PC-3 (cell line): ENCODE results near the gene SYNJ2. TPM values are rescaled to one million over a fixed set of nuclear protein-coding genes. Genes with fewer than 3 reads are reported as not detected.

Source experiments
- ATAC-seq: fragments of 200-7000 bp; cut with Tn5 transposase; 2 replicates; pipeline ENCODE4 v1.9.1; 2020; ENCODE audit warnings: mild to moderate bottlenecking, moderate library complexity
- BruUV-seq: library from RNA; stranded (reverse); fragments of 400-500 nt; replicated peaks from 2 replicates; lab custom pipeline; 2021; lab: Mats Ljungman, UMichigan
- CTCF ChIA-PET: fragments of 300-600 bp; sonication (Branson Sonifier 250); formaldehyde crosslinking; loops from one replicate; lab custom pipeline; 2022; ENCODE audit warnings: antibody characterized with exemption; lab: Charles Lee
- POLR2A ChIA-PET: fragments of 300-600 bp; sonication (Branson Sonifier 250); formaldehyde crosslinking; loops from one replicate; lab custom pipeline; 2022; ENCODE audit warnings: antibody characterized with exemption; ENCODE audit not compliant: unreplicated experiment; lab: Charles Lee
- DNase-seq: peaks from one replicate; pipeline ENCODE4 v3.0.0-alpha.2; 2015
- H2AFZ ChIP-seq: fragments of 300-600 bp; sonication (generic); 2 replicates; pipeline ENCODE4 v1.6.0; 2016; ENCODE audit warnings: antibody characterized with exemption, low read length
- H3F3A ChIP-seq: fragments of 300-600 bp; sonication (generic); one replicate; pipeline ENCODE4 v1.6.0; 2017; ENCODE audit warnings: antibody characterized with exemption, low read length, control low read depth, mild to moderate bottlenecking; ENCODE audit not compliant: unreplicated experiment
- H3K27ac ChIP-seq: fragments of 300-600 bp; sonication (generic); 2 replicates; pipeline ENCODE4 v1.5.1; 2016; ENCODE audit warnings: mild to moderate bottlenecking, low read length
- H3K27me3 ChIP-seq: fragments of 300-600 bp; sonication (generic); 2 replicates; pipeline ENCODE4 v1.6.1; 2016; ENCODE audit warnings: low read length, mixed read lengths
- H3K36me3 ChIP-seq: fragments of 300-600 bp; sonication (generic); 2 replicates; pipeline ENCODE4 v1.6.1; 2016; ENCODE audit warnings: low read depth, mixed run types, low read length, mixed read lengths
- H3K4me1 ChIP-seq: fragments of 300-600 bp; sonication (generic); 2 replicates; pipeline ENCODE4 v1.5.1; 2016; ENCODE audit warnings: low read length; ENCODE audit not compliant: insufficient read depth
- H3K4me2 ChIP-seq: fragments of 300-600 bp; sonication (generic); 2 replicates; pipeline ENCODE4 v1.6.0; 2016; ENCODE audit warnings: low read length
- H3K4me3 ChIP-seq: fragments of 300-600 bp; sonication (generic); 2 replicates; pipeline ENCODE4 v1.5.1; 2016; ENCODE audit warnings: mild to moderate bottlenecking, low read length, mixed read lengths
- H3K79me2 ChIP-seq: fragments of 300-600 bp; sonication (generic); 2 replicates; pipeline ENCODE4 v1.6.1; 2017; ENCODE audit warnings: low read length, mixed read lengths
- H3K9ac ChIP-seq: fragments of 300-600 bp; sonication (generic); 2 replicates; pipeline ENCODE4 v1.6.0; 2016; ENCODE audit warnings: mild to moderate bottlenecking, low read length
- H3K9me2 ChIP-seq: fragments of 300-600 bp; sonication (generic); replicated peaks from 2 replicates; pipeline ENCODE4 v1.6.1; 2016; ENCODE audit warnings: mixed run types, low read length, mixed read lengths
- H3K9me3 ChIP-seq: fragments of 300-600 bp; sonication (generic); 2 replicates; pipeline ENCODE4 v1.6.1; 2016; ENCODE audit warnings: low read length, mixed read lengths
- H4K20me1 ChIP-seq: fragments of 300-600 bp; sonication (generic); 2 replicates; pipeline ENCODE4 v1.6.1; 2016; ENCODE audit warnings: low read length, mixed read lengths
- EZH2 ChIP-seq: fragments of 300-600 bp; sonication (generic); IDR thresholded peaks from one replicate; pipeline ENCODE4 v1.6.1; 2017; ENCODE audit warnings: antibody characterized with exemption, mild to moderate bottlenecking, low read length; ENCODE audit not compliant: unreplicated experiment
- EZH2phosphoT487 ChIP-seq: fragments of 300-600 bp; sonication (generic); IDR thresholded peaks from 2 replicates; pipeline ENCODE4 v1.6.1; 2018; ENCODE audit warnings: mild to moderate bottlenecking, antibody characterized with exemption, low read length, borderline replicate concordance
- intact Hi-C: fragments of 100-400 bp; cut with micrococcal nuclease; formaldehyde crosslinking; loops from 2 replicates; pipeline ENCODE4 v1.9.0; 2023
- total RNA-seq: library from RNA; depleted of rRNA; stranded (reverse); fragments of >200 nt; gene quantifications from 2 replicates; pipeline ENCODE4 v1.2.3, GENCODE V29; 2014
- TF ChIP-seq, protein P1 (sequence below): fragments of 300-600 bp; sonication (generic); conservative IDR thresholded peaks from 2 replicates; pipeline ENCODE4 v1.5.1; 2017; ENCODE audit warnings: antibody characterized with exemption, low read depth, mild to moderate bottlenecking, low read length

SYNJ2 gene
- total RNA-seq, 1 experiment from 2014 or later, result 21.5 TPM

DNA sequence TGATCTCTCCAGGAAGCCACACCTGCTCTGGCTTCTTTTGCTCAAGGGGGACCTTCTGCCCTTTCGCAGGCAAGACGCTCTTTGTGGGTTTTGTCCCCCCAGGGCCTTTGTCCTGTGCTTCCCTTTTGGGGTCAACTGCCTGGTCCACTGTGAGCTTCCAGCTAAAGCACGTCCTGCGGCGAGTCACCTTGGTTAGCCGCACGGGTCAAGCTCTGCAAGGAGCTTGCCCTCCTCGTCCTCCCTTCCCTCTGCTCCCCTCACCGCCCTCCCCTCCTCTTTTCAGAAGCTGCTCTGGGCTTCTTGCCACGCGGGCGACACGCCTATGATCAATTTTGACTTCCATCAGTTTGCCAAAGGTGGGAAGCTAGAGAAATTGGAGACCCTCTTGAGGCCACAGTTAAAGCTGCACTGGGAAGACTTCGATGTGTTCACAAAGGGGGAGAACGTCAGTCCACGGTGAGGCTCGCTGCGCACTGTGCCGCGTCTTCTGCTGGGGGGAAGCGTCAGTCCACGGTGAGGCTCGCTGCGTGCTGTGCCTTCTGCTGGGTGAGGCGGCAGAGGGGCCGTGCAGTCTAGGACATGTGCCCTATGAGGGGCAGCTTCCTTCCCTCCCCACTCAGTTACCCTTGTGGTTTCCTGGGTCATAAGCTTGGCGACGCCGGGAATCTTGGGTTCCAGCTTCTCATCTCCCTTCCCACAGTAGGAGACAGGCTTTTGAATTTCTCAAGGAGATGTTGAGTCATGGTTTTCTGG is 80.2 kb downstream of the SYNJ2 start:
- POLR2A ChIA-PET, result no interaction called here
- no TSS peak for BruUV-seq
- TF ChIP-seq EZH2phosphoT487 (no peak), EZH2 (no peak)
- TF ChIP-seq, protein P1, sequence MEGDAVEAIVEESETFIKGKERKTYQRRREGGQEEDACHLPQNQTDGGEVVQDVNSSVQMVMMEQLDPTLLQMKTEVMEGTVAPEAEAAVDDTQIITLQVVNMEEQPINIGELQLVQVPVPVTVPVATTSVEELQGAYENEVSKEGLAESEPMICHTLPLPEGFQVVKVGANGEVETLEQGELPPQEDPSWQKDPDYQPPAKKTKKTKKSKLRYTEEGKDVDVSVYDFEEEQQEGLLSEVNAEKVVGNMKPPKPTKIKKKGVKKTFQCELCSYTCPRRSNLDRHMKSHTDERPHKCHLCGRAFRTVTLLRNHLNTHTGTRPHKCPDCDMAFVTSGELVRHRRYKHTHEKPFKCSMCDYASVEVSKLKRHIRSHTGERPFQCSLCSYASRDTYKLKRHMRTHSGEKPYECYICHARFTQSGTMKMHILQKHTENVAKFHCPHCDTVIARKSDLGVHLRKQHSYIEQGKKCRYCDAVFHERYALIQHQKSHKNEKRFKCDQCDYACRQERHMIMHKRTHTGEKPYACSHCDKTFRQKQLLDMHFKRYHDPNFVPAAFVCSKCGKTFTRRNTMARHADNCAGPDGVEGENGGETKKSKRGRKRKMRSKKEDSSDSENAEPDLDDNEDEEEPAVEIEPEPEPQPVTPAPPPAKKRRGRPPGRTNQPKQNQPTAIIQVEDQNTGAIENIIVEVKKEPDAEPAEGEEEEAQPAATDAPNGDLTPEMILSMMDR, result no peak
- H3K9ac ChIP-seq, result no peak overlapping the region
- H3K27me3 ChIP-seq, result no peaks in the 10 kb centered on the region
- H3K4me1 ChIP-seq, result peaks cover 40% of the 10 kb centered on the region
- intact Hi-C loops, result no loop called here
- CTCF ChIA-PET, result no interaction called here
- H2AFZ ChIP-seq, result no peak overlapping the region
- H3K9me2 ChIP-seq, result no peaks in the 10 kb centered on the region
- DNase-seq, result no peak
- 0 out of 2 replicates have a peak, but pooled peaks cover 6% of the 10 kb centered on the region for H3K79me2 ChIP-seq
- H3K4me3 ChIP-seq, result no peak overlapping the region
- no peaks in the 10 kb centered on the region for H4K20me1 ChIP-seq
- H3K9me3 ChIP-seq, result no peaks in the 10 kb centered on the region
- no peak overlapping the region for H3K27ac ChIP-seq
- no peaks in the 10 kb centered on the region for H3F3A ChIP-seq
- no peak for ATAC-seq
- H3K4me2 ChIP-seq, result no peak overlapping the region
- 0 out of 2 replicates have a peak, but pooled peaks cover 4% of the 10 kb centered on the region for H3K36me3 ChIP-seq

DNA sequence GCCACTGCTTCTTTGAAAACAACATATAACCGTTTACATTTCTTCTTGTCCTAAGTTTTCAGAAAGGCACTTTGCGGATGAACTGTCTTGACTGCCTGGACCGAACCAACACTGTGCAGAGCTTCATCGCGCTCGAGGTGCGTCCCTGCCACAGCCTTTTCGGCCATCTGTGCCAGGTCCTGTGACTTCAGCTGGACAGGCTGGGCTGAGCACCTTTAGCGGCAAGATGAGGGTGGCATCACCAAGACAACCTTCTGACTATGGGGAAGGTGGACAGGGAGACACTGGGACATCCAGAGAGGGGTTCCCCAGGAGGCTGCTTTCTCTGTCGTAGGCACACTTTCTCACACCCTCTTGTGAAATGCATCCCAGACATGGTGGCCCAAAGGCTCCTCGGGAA is 82.1 kb downstream of the SYNJ2 start:
- ChIA-PET POLR2A (no interaction called here), CTCF (no interaction called here)
- no peak overlapping the region for H2AFZ ChIP-seq
- no peaks in the 10 kb centered on the region for H3K27me3 ChIP-seq
- H3K9me3 ChIP-seq, result no peaks in the 10 kb centered on the region
- H3K4me1 ChIP-seq, result peaks cover 43% of the 10 kb centered on the region
- H3F3A ChIP-seq, result no peaks in the 10 kb centered on the region
- ATAC-seq (no peak), DNase-seq (no peak)
- H4K20me1 ChIP-seq, result no peaks in the 10 kb centered on the region
- H3K9me2 ChIP-seq, result no peaks in the 10 kb centered on the region
- H3K9ac ChIP-seq, result no peak overlapping the region
- H3K79me2 ChIP-seq, result 0 out of 2 replicates have a peak, but pooled peaks cover 6% of the 10 kb centered on the region
- H3K4me3 ChIP-seq, result no peak overlapping the region
- intact Hi-C loops, result no loop called here
- no peak for TF ChIP-seq EZH2
- no peak for TF ChIP-seq EZH2phosphoT487
- TF ChIP-seq, protein P1, result no peak
- no peak overlapping the region for H3K4me2 ChIP-seq
- 0 out of 2 replicates have a peak, but pooled peaks cover 4% of the 10 kb centered on the region for H3K36me3 ChIP-seq
- no TSS peak for BruUV-seq
- H3K27ac ChIP-seq, result no peak overlapping the region

DNA sequence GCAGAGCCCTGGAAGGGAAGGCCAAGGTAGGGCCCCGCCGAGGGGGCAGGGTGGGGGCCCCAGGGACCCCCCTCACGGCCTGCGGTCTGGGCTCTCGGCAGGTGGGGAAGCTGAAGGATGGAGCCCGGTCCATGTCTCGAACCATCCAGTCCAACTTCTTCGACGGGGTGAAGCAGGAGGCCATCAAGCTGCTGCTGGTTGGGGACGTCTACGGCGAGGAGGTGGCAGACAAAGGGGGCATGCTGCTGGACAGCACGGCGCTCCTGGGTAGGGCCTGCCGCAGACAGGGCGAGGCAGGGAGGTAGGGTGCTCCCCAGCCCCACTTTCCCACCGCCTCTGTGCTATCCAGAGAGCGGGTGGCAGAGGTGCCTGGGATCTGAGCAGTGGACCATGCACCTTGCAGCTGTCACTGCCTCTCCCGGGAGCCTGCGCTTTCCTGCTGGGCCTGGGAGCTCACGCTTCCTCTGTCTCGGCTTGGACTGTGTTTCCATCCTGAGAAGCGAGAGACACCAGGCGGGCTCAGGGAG is 83.1 kb downstream of the SYNJ2 start:
- H3K27me3 ChIP-seq, result no peaks in the 10 kb centered on the region
- TF ChIP-seq, protein P1, result no peak
- TF ChIP-seq EZH2phosphoT487 (no peak), EZH2 (no peak)
- intact Hi-C loops, result loop anchor here (5.0 kb wide), 1 partner anchor 37 kb away; no protein-coding TSS in a partner anchor
- DNase-seq (no peak), ATAC-seq (no peak)
- no peak overlapping the region for H3K4me3 ChIP-seq
- H2AFZ ChIP-seq, result no peak overlapping the region
- peaks cover 6% of the 10 kb centered on the region for H3F3A ChIP-seq
- H3K27ac ChIP-seq, result no peak overlapping the region
- H3K4me2 ChIP-seq, result no peak overlapping the region
- no peaks in the 10 kb centered on the region for H3K9me2 ChIP-seq
- CTCF ChIA-PET, result no interaction called here
- no peaks in the 10 kb centered on the region for H4K20me1 ChIP-seq
- H3K79me2 ChIP-seq, result no peaks in the 10 kb centered on the region
- H3K9ac ChIP-seq, result no peak overlapping the region
- no peaks in the 10 kb centered on the region for H3K9me3 ChIP-seq
- POLR2A ChIA-PET, result no interaction called here
- peaks cover 49% of the 10 kb centered on the region for H3K4me1 ChIP-seq
- 0 out of 2 replicates have a peak, but pooled peaks cover 4% of the 10 kb centered on the region for H3K36me3 ChIP-seq
- no TSS peak for BruUV-seq
